ENCODE data around the gene SUPT6H. TPM values are rescaled to one million over a fixed set of nuclear protein-coding genes. Genes with fewer than 3 reads are reported as not detected.

SUPT6H gene
- total and polyA plus RNA-seq, 9 of the 15 experiments (the other 6 are each of a cell fraction or from before 2014, with no cell fraction given): 1.7 to 77.7 (median 49.2) TPM

DNA sequence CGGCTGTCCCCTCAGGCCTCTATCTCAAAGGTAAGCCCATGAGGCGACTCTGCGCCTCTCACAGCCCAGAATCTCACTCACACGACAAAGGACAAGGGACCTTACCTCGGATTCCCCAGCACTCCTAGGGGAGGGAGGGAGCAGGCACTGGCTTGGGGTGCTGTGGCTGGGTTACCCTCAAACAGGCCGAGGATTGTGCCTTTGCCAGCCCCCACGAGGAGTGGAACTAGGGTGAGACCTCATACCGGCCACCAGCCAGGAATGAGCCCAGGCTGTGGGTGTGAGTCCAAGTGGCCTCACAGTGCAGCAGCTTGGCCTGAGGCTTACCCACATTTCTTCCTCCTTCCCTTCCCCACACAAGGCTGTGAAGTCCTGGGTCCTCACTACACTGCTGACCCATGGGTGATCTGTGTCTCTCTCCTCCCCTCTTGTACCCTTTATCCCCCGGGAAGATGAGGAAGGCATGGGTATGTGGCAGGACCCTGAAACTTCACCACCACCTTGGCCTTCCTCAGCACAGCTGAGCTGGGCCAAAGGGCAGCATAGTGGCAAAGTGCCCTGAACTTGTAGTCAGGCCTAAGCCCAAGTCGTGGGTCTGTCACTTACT, 43.8 kb downstream of the SUPT6H start:
- POLR2A ChIA-PET: interaction anchor here (0.9 to 8.7 kb wide), 7 partner anchors 12 to 66 kb away, joined by 3 to 133 read pairs (median 4); partner anchors contain the start of genes BLTP2 and RPL23A
- in situ Hi-C loops (cut with MboI) (no loop called here), intact Hi-C loops (cut with micrococcal nuclease) (no loop called here)
- no peak overlapping the region for H2AFZ ChIP-seq (ENCODE audit: low read depth, low read length)
- H4K20me1 ChIP-seq (replicated peaks; ENCODE audit: control insufficient read depth, insufficient read depth, low read length): no peaks in the 10 kb centered on the region; the same call in 1 of the 2 replicates
- DNase-seq (ENCODE audit: extremely low read depth in 1 of 4, low spot score in 3 of 4) (no peak), FAIRE-seq (no peak), ATAC-seq (no peak)
- 85% methylated on average over 10 of the region's 10 CpGs for WGBS (ENCODE audit: insufficient coverage, low coverage, missing lambda C conversion rate)
- TF ChIP-seq POLR2G (IDR thresholded peaks at IDR 0.05; ENCODE audit: low read depth, low read length) (peak; percentile 29; the same call in 1 of the 2 replicates), NELFE (IDR thresholded peaks at IDR 0.05; ENCODE audit: insufficient read depth, insufficient read length) (no peak)
- TF ChIP-seq, protein P1, sequence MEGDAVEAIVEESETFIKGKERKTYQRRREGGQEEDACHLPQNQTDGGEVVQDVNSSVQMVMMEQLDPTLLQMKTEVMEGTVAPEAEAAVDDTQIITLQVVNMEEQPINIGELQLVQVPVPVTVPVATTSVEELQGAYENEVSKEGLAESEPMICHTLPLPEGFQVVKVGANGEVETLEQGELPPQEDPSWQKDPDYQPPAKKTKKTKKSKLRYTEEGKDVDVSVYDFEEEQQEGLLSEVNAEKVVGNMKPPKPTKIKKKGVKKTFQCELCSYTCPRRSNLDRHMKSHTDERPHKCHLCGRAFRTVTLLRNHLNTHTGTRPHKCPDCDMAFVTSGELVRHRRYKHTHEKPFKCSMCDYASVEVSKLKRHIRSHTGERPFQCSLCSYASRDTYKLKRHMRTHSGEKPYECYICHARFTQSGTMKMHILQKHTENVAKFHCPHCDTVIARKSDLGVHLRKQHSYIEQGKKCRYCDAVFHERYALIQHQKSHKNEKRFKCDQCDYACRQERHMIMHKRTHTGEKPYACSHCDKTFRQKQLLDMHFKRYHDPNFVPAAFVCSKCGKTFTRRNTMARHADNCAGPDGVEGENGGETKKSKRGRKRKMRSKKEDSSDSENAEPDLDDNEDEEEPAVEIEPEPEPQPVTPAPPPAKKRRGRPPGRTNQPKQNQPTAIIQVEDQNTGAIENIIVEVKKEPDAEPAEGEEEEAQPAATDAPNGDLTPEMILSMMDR (IDR thresholded peaks at IDR 0.05 in 2 of 3, conservative IDR thresholded peaks at IDR 0.05 in 1 of 3; ENCODE audit: insufficient read depth in 2 of 3, low read depth in 1 of 3, low read length in 3 of 3): no peak
- CTCF ChIA-PET (ENCODE audit: low intra/inter-chr PET ratio): no interaction called here
- peak overlapping the region in 1 of 2 experiments; percentile 65; a peak in 2 of 4 replicates for H3K9ac ChIP-seq (ENCODE audit: insufficient read depth in 1 of 2, low read depth in 2 of 2, low read length in 2 of 2)
- H3K4me1 ChIP-seq (replicated peaks in 1 of 2; ENCODE audit: control insufficient read depth in 2 of 2, insufficient read depth in 2 of 2, low read length in 2 of 2): peaks cover 7 to 18% of the 10 kb centered on the region in 2 experiments; a peak in 4 of 5 replicates
- no TSS peak for BruUV-seq (replicated peaks)
- H3K79me2 ChIP-seq (ENCODE audit: control insufficient read depth, insufficient read depth, low read length): peaks cover 9% of the 10 kb centered on the region
- peaks cover 44% of the 10 kb centered on the region; the same call in 2 of the 3 replicates for H3K36me3 ChIP-seq (ENCODE audit: control insufficient read depth, insufficient read depth, low read length)
- no peak overlapping the region for H3K4me2 ChIP-seq (ENCODE audit: insufficient read depth, low read length)
- no peak overlapping the region for H3K4me3 ChIP-seq
- H3K9me3 ChIP-seq (replicated peaks; ENCODE audit: control insufficient read depth, insufficient read depth, low read depth, low read length): 0 out of 2 replicates have a peak, but pooled peaks cover 2% of the 10 kb centered on the region
- no peaks in the 10 kb centered on the region for H3K9me1 ChIP-seq (ENCODE audit: control insufficient read depth, insufficient read depth, low read length)
- no peaks in the 10 kb centered on the region for H3K27me3 ChIP-seq (ENCODE audit: control insufficient read depth in 2 of 2, insufficient read depth in 2 of 2, low read length in 2 of 2)
- no peak overlapping the region for H3K27ac ChIP-seq (ENCODE audit: extremely low read depth, low read depth, low read length)

Data from K562 (cell line).